Right atrium auricular region (tissue), 2 donors: Measurements from ENCODE around the gene SRGAP3. TPM values are rescaled to one million over a fixed set of nuclear protein-coding genes. Genes with fewer than 3 reads are reported as not detected.

ENCODE experiments used
- DNase-seq: peaks from one replicate; pipeline ENCODE4 v3.0.0-alpha.2; 2019; ENCODE audit warnings: low spot score
- H3K27ac ChIP-seq, 2 donors: fragments of 200-600 bp; sonication (generic); 1 replicate in 1 of 2; 2 replicates in 1 of 2; pipeline ENCODE4 v1.5.1; 2016 to 2019
- H3K27me3 ChIP-seq, 2 donors: fragments of 200-600 bp; sonication (generic); one replicate each; pipeline versions ENCODE4 v1.5.1 to v1.6.0; 2017 to 2019
- H3K36me3 ChIP-seq: fragments of 200-600 bp; sonication (generic); one replicate; pipeline ENCODE4 v1.5.1; 2016
- H3K4me1 ChIP-seq, 2 donors: fragments of 200-600 bp; sonication (generic); one replicate each; pipeline versions ENCODE4 v1.5.1 to v1.6.0; 2017 to 2019
- H3K4me3 ChIP-seq, 2 donors: fragments of 200-600 bp; sonication (generic); 1 replicate in 1 of 2; 2 replicates in 1 of 2; pipeline ENCODE4 v1.5.1; 2017 to 2019; ENCODE audit warnings: mild to moderate bottlenecking in 1 of 2, moderate library complexity in 1 of 2
- H3K9me3 ChIP-seq, 2 donors: fragments of 200-600 bp; sonication (generic); one replicate each; pipeline ENCODE4 v1.5.1; 2019
- CTCF ChIP-seq, 2 donors: fragments of 200-600 bp; sonication (generic); IDR thresholded peaks; one replicate each; pipeline ENCODE4 v1.5.1; 2019; ENCODE audit warnings: antibody characterized with exemption in 2 of 2
- total RNA-seq, 2 donors: library from RNA; depleted of rRNA; stranded (reverse); fragments of >200 nt; gene quantifications; one replicate each; pipeline ENCODE4 v1.1.0, GENCODE V29; 2016

Gene SRGAP3
- total RNA-seq, 2 donors from 2014 or later = 4.0 to 5.0 TPM

- Histone ChIP-seq H3K4me1 (no peaks in the 10 kb centered on the region), H3K27me3 (no peaks in the 10 kb centered on the region), H3K27ac (no peak overlapping the region), H3K4me3 (no peak overlapping the region), H3K9me3 (no peaks in the 10 kb centered on the region), H3K36me3 (no peaks in the 10 kb centered on the region)
- no peak for TF ChIP-seq CTCF (IDR thresholded peaks at IDR 0.05)
- DNase-seq = no peak
Observed at GRCh38 chr3:9183811-9184460, 65.5 kb downstream of the SRGAP3 start.

GRCh38 chr3:9183011-9183410 is 66.4 kb downstream of the SRGAP3 start:
- H3K36me3 ChIP-seq = no peaks in the 10 kb centered on the region
- no peak overlapping the region for H3K27ac ChIP-seq
- H3K4me1 ChIP-seq = no peaks in the 10 kb centered on the region
- H3K9me3 ChIP-seq = no peaks in the 10 kb centered on the region
- no peak overlapping the region for H3K4me3 ChIP-seq
- H3K27me3 ChIP-seq = no peaks in the 10 kb centered on the region
- no peak for DNase-seq
- no peak for TF ChIP-seq CTCF (IDR thresholded peaks at IDR 0.05)

- no peak for TF ChIP-seq CTCF (IDR thresholded peaks at IDR 0.05)
Observed at GRCh38 chr3:9180764-9181117, 68.7 kb downstream of the SRGAP3 start.

GRCh38 chr3:9179826-9180763 is 69.4 kb downstream of the SRGAP3 start:
- H3K36me3 ChIP-seq = no peaks in the 10 kb centered on the region
- no peak overlapping the region for H3K27ac ChIP-seq
- no peaks in the 10 kb centered on the region for H3K27me3 ChIP-seq
- no peaks in the 10 kb centered on the region for H3K9me3 ChIP-seq
- no peaks in the 10 kb centered on the region for H3K4me1 ChIP-seq
- no peak overlapping the region for H3K4me3 ChIP-seq
- DNase-seq = no peak
- no peak for TF ChIP-seq CTCF (IDR thresholded peaks at IDR 0.05)

More at GRCh38 chr3:9180764-9181117, 68.7 kb downstream of the SRGAP3 start:
- Histone ChIP-seq H3K9me3 (no peaks in the 10 kb centered on the region), H3K36me3 (no peaks in the 10 kb centered on the region), H3K4me3 (no peak overlapping the region), H3K27me3 (no peaks in the 10 kb centered on the region), H3K27ac (no peak overlapping the region), H3K4me1 (no peaks in the 10 kb centered on the region)
- no peak for DNase-seq

GRCh38 chr3:9178697-9179096 is 70.7 kb downstream of the SRGAP3 start:
- no peaks in the 10 kb centered on the region for H3K9me3 ChIP-seq
- no peak for TF ChIP-seq CTCF (IDR thresholded peaks at IDR 0.05)
- H3K36me3 ChIP-seq = no peaks in the 10 kb centered on the region
- no peak overlapping the region for H3K27ac ChIP-seq
- no peaks in the 10 kb centered on the region for H3K27me3 ChIP-seq
- DNase-seq = no peak
- H3K4me3 ChIP-seq = no peak overlapping the region
- H3K4me1 ChIP-seq = no peaks in the 10 kb centered on the region
